Measurements from ENCODE around the gene TSPEAR.
"Not testable (repeated sequence)": the region's sequence is repeated elsewhere in the genome, so short reads cannot be mapped to it uniquely, and the experiment has no call there.

TSPEAR gene

GRCh38 chr21:44496564-44497550, 214.5 kb downstream of the TSPEAR start:
- DNase-seq = no peak

GRCh38 chr21:44495611-44496563, 215.5 kb downstream of the TSPEAR start:
- DNase-seq = no peak

- DNase-seq = no peak
Observed at GRCh38 chr21:44494956-44495355, 216.4 kb downstream of the TSPEAR start.

GRCh38 chr21:44494418-44494817, 217.0 kb downstream of the TSPEAR start:
- no peak for DNase-seq

GRCh38 chr21:44492567-44493385, 218.6 kb downstream of the TSPEAR start:
- no peak for DNase-seq

- no peak for DNase-seq
Observed at GRCh38 chr21:44490816-44491215, 220.6 kb downstream of the TSPEAR start.

GRCh38 chr21:44490405-44490804, 221.0 kb downstream of the TSPEAR start:
- no peak for DNase-seq

GRCh38 chr21:44489962-44490361, 221.4 kb downstream of the TSPEAR start:
- no peak for DNase-seq

- no peak for DNase-seq
Observed at GRCh38 chr21:44487831-44488230, 223.5 kb downstream of the TSPEAR start.

- DNase-seq = no peak
Observed at GRCh38 chr21:44486302-44486701, 225.1 kb downstream of the TSPEAR start.

- no peak for DNase-seq
Observed at GRCh38 chr21:44485796-44486195, 225.6 kb downstream of the TSPEAR start.

- DNase-seq = peak; percentile 27
Observed at GRCh38 chr21:44485254-44485793, 226.0 kb downstream of the TSPEAR start.

GRCh38 chr21:44484498-44485253, 226.7 kb downstream of the TSPEAR start:
- DNase-seq = no peak

GRCh38 chr21:44483288-44484237, 227.8 kb downstream of the TSPEAR start:
- no peak for DNase-seq

- DNase-seq = no peak
Observed at GRCh38 chr21:44482581-44483287, 228.6 kb downstream of the TSPEAR start.

GRCh38 chr21:44480200-44481053, 230.9 kb downstream of the TSPEAR start:
- DNase-seq = no peak

GRCh38 chr21:44479556-44480199, 231.7 kb downstream of the TSPEAR start:
- not testable (repeated sequence) for DNase-seq

- no peak for DNase-seq
Observed at GRCh38 chr21:44478801-44479167, 232.6 kb downstream of the TSPEAR start.

Measured in right hindlimb (tissue), 1 donor.